ENCODE data around the gene BAZ1B. TPM values are rescaled to one million over a fixed set of nuclear protein-coding genes. Genes with fewer than 3 reads are reported as not detected.
"Not testable (repeated sequence)": the region's sequence is repeated elsewhere in the genome, so short reads cannot be mapped to it uniquely, and the experiment has no call there.

BAZ1B gene
- total and polyA plus RNA-seq, 9 of the 15 experiments (the other 6 are each of a cell fraction or from before 2014, with no cell fraction given), result 15.0 to 134 (median 79.5) TPM

- H3K79me2 ChIP-seq (ENCODE audit: control insufficient read depth, insufficient read depth, low read length); POLR2A ChIA-PET; H3K27ac ChIP-seq (ENCODE audit: extremely low read depth, low read depth, low read length); intact Hi-C loops (cut with micrococcal nuclease); H3K27me3 ChIP-seq (ENCODE audit: control insufficient read depth in 2 of 2, insufficient read depth in 2 of 2, low read length in 2 of 2); H3K4me2 ChIP-seq (ENCODE audit: insufficient read depth, low read length); H3K36me3 ChIP-seq (ENCODE audit: control insufficient read depth, insufficient read depth, low read length); H3K9ac ChIP-seq (ENCODE audit: insufficient read depth in 1 of 2, low read depth in 2 of 2, low read length in 2 of 2); CTCF ChIA-PET (ENCODE audit: low intra/inter-chr PET ratio); in situ Hi-C loops (cut with MboI); H3K4me1 ChIP-seq (replicated peaks in 1 of 2; ENCODE audit: control insufficient read depth in 2 of 2, insufficient read depth in 2 of 2, low read length in 2 of 2); H4K20me1 ChIP-seq (replicated peaks; ENCODE audit: control insufficient read depth, insufficient read depth, low read length); FAIRE-seq; H3K9me3 ChIP-seq (replicated peaks; ENCODE audit: control insufficient read depth, insufficient read depth, low read depth, low read length); H3K9me1 ChIP-seq (ENCODE audit: control insufficient read depth, insufficient read depth, low read length); H3K4me3 ChIP-seq; BruUV-seq (replicated peaks); H2AFZ ChIP-seq (ENCODE audit: low read depth, low read length): not testable (repeated sequence)
- DNase-seq (ENCODE audit: extremely low read depth in 1 of 4, low spot score in 3 of 4) (peak in 2 of 4 experiments; percentile 25 to 44), ATAC-seq (peak; percentile 49; the same call in 2 of the 3 replicates)
- WGBS (ENCODE audit: insufficient coverage, low coverage, missing lambda C conversion rate), result 39% methylated on average over 19 of the region's 19 CpGs
- TF ChIP-seq, protein P1, sequence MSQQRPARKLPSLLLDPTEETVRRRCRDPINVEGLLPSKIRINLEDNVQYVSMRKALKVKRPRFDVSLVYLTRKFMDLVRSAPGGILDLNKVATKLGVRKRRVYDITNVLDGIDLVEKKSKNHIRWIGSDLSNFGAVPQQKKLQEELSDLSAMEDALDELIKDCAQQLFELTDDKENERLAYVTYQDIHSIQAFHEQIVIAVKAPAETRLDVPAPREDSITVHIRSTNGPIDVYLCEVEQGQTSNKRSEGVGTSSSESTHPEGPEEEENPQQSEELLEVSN (IDR thresholded peaks at IDR 0.05; ENCODE audit: borderline replicate concordance in 1 of 2, extremely low read depth in 1 of 2, insufficient read depth in 1 of 2, insufficient read length in 1 of 2, low read depth in 1 of 2, low read length in 1 of 2, poor library complexity in 1 of 2, severe bottlenecking in 1 of 2), result peak in 1 of 2 experiments; percentile 22
- TF ChIP-seq MEIS2 (IDR thresholded peaks at IDR 0.05; ENCODE audit: partially characterized antibody) (peak; percentile 72), NRF1 (conservative IDR thresholded peaks at IDR 0.05 in 1 of 2, IDR thresholded peaks at IDR 0.05 in 1 of 2) (peak; percentile 92 to 94), MGA (IDR thresholded peaks at IDR 0.05) (peak; percentile 21; the same call in 1 of the 2 replicates), L3MBTL2 (IDR thresholded peaks at IDR 0.05) (peak; percentile 39; the same call in 1 of the 2 replicates)
These were observed 122.7 kb downstream of the BAZ1B start for GRCh38 chr7:73399185-73400050.
